ENCODE results near the gene PLEKHG3.

DNA sequence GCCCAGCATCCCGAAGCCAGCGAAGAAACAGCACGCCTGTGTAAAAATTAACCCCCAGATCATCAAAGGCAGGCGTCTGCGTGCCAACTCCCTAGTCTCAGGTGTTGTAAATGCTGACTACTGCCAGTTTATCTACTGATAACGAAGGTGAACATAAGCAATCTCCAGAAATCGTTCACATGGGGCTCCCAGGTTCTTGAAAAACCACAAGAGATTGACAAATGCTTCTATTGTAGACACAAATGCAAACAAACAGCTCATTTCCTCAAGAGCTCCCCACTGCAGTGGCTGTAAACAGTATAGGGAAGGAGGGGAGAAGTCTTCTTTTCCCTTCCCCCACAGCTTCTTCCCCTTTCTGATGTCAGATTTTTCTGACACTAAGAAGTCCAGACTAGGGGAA, 5.3 kb upstream of the PLEKHG3 start:
- TF ChIP-seq TCF7L2 (IDR thresholded peaks at IDR 0.05; ENCODE audit: low read depth, low read length) = no peak
- TF ChIP-seq, protein P1, sequence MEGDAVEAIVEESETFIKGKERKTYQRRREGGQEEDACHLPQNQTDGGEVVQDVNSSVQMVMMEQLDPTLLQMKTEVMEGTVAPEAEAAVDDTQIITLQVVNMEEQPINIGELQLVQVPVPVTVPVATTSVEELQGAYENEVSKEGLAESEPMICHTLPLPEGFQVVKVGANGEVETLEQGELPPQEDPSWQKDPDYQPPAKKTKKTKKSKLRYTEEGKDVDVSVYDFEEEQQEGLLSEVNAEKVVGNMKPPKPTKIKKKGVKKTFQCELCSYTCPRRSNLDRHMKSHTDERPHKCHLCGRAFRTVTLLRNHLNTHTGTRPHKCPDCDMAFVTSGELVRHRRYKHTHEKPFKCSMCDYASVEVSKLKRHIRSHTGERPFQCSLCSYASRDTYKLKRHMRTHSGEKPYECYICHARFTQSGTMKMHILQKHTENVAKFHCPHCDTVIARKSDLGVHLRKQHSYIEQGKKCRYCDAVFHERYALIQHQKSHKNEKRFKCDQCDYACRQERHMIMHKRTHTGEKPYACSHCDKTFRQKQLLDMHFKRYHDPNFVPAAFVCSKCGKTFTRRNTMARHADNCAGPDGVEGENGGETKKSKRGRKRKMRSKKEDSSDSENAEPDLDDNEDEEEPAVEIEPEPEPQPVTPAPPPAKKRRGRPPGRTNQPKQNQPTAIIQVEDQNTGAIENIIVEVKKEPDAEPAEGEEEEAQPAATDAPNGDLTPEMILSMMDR (IDR thresholded peaks at IDR 0.05) = no peak
- no peak for TF ChIP-seq SIN3A (IDR thresholded peaks at IDR 0.05; ENCODE audit: borderline replicate concordance, insufficient read depth, low read depth, low read length)
- TF ChIP-seq POLR2AphosphoS5 (IDR thresholded peaks at IDR 0.05; ENCODE audit: low read depth, low read length) = no peak
- TF ChIP-seq, protein P2, sequence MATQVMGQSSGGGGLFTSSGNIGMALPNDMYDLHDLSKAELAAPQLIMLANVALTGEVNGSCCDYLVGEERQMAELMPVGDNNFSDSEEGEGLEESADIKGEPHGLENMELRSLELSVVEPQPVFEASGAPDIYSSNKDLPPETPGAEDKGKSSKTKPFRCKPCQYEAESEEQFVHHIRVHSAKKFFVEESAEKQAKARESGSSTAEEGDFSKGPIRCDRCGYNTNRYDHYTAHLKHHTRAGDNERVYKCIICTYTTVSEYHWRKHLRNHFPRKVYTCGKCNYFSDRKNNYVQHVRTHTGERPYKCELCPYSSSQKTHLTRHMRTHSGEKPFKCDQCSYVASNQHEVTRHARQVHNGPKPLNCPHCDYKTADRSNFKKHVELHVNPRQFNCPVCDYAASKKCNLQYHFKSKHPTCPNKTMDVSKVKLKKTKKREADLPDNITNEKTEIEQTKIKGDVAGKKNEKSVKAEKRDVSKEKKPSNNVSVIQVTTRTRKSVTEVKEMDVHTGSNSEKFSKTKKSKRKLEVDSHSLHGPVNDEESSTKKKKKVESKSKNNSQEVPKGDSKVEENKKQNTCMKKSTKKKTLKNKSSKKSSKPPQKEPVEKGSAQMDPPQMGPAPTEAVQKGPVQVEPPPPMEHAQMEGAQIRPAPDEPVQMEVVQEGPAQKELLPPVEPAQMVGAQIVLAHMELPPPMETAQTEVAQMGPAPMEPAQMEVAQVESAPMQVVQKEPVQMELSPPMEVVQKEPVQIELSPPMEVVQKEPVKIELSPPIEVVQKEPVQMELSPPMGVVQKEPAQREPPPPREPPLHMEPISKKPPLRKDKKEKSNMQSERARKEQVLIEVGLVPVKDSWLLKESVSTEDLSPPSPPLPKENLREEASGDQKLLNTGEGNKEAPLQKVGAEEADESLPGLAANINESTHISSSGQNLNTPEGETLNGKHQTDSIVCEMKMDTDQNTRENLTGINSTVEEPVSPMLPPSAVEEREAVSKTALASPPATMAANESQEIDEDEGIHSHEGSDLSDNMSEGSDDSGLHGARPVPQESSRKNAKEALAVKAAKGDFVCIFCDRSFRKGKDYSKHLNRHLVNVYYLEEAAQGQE (IDR thresholded peaks at IDR 0.05; ENCODE audit: insufficient read depth in 1 of 2, low read depth in 2 of 2, low read length in 1 of 2) = no peak
